GM23338 (cell line): ENCODE results near the gene CD6. TPM values are rescaled to one million over a fixed set of nuclear protein-coding genes. Genes with fewer than 3 reads are reported as not detected.

ENCODE experiments used
- ATAC-seq: fragments of 200-7000 bp; cut with Tn5 transposase; 3 replicates; pipeline ENCODE4 v1.9.1; 2020
- DNase-seq: peaks from one replicate; pipeline ENCODE4 v3.0.0-alpha.2; 2015; ENCODE audit warnings: low spot score
- H2AFZ ChIP-seq: fragments of 200-600 bp; sonication (generic); 2 replicates; pipeline ENCODE4 v1.8.0; 2016; ENCODE audit warnings: antibody characterized with exemption, mild to moderate bottlenecking, moderate library complexity
- H3F3A ChIP-seq: fragments of 200-600 bp; sonication (generic); replicated peaks from 2 replicates; pipeline ENCODE4 v1.8.0; 2017; ENCODE audit warnings: antibody characterized with exemption, mixed run types, low read depth
- H3K27ac ChIP-seq: fragments of 200-600 bp; sonication (generic); 2 replicates; pipeline ENCODE4 v1.6.1; 2016; ENCODE audit warnings: low read depth
- H3K27me3 ChIP-seq: fragments of 200-600 bp; sonication (generic); 2 replicates; pipeline ENCODE4 v1.8.0; 2016; ENCODE audit warnings: mild to moderate bottlenecking, mixed run types, moderate library complexity; ENCODE audit not compliant: insufficient read depth
- H3K36me3 ChIP-seq: fragments of 200-600 bp; sonication (generic); 2 replicates; pipeline ENCODE4 v1.8.0; 2016; ENCODE audit warnings: mild to moderate bottlenecking; ENCODE audit not compliant: insufficient read depth
- H3K4me1 ChIP-seq: fragments of 200-600 bp; sonication (generic); 2 replicates; pipeline ENCODE4 v1.8.0; 2016; ENCODE audit warnings: mild to moderate bottlenecking, moderate library complexity; ENCODE audit not compliant: insufficient read depth
- H3K4me2 ChIP-seq: fragments of 200-600 bp; sonication (generic); 2 replicates; pipeline ENCODE4 v1.7.1; 2017; ENCODE audit warnings: mixed run types
- H3K4me3 ChIP-seq: fragments of 200-600 bp; sonication (generic); 2 replicates; pipeline ENCODE4 v1.6.1; 2016; ENCODE audit warnings: mixed run types
- H3K79me2 ChIP-seq: fragments of 200-600 bp; sonication (generic); replicated peaks from 2 replicates; pipeline ENCODE4 v1.8.0; 2017; ENCODE audit warnings: mild to moderate bottlenecking; ENCODE audit not compliant: insufficient read depth
- H3K9me2 ChIP-seq: fragments of 200-600 bp; sonication (generic); 2 replicates; pipeline ENCODE4 v1.8.0; 2017; ENCODE audit not compliant: insufficient read depth
- H4K20me1 ChIP-seq: fragments of 200-600 bp; sonication (generic); replicated peaks from 2 replicates; pipeline ENCODE4 v1.8.0; 2017; ENCODE audit warnings: mild to moderate bottlenecking; ENCODE audit not compliant: insufficient read depth
- H3K27ac Mint-ChIP-seq: 2 replicates; pipeline ENCODE4 v1.8.0; 2020; ENCODE audit warnings: inconsistent platforms, mild to moderate bottlenecking, moderate library complexity, mixed read lengths
- H3K27me3 Mint-ChIP-seq: 3 replicates; pipeline ENCODE4 v1.8.0; 2022; ENCODE audit warnings: low read depth, mild to moderate bottlenecking, moderate library complexity, mixed read lengths, inconsistent platforms; ENCODE audit not compliant: insufficient read depth, poor library complexity
- H3K36me3 Mint-ChIP-seq: 3 replicates; pipeline ENCODE4 v1.8.0; 2021; ENCODE audit warnings: low read depth, mild to moderate bottlenecking, inconsistent platforms, moderate library complexity, mixed read lengths
- H3K4me1 Mint-ChIP-seq: 3 replicates; pipeline ENCODE4 v1.8.0; 2020; ENCODE audit warnings: mild to moderate bottlenecking, inconsistent platforms, mixed read lengths
- H3K4me3 Mint-ChIP-seq: 3 replicates; pipeline ENCODE4 v1.8.0; 2021; ENCODE audit warnings: moderate library complexity, mild to moderate bottlenecking, inconsistent platforms, mixed read lengths
- H3K9me3 Mint-ChIP-seq: 3 replicates; pipeline ENCODE4 v1.8.0; 2020; ENCODE audit warnings: moderate library complexity, mild to moderate bottlenecking, inconsistent platforms, mixed read lengths
- CREB1 ChIP-seq: fragments of 250-450 bp; sonication (Bioruptor Pico); IDR thresholded peaks from 2 replicates; pipeline ENCODE4 v1.5.0; 2020; ENCODE audit warnings: low read depth, mild to moderate bottlenecking, moderate library complexity
- EZH2 ChIP-seq: fragments of 200-600 bp; sonication (generic); IDR thresholded peaks from one replicate; pipeline ENCODE4 v1.8.0; 2017; ENCODE audit warnings: antibody characterized with exemption, mild to moderate bottlenecking, low read depth; ENCODE audit not compliant: unreplicated experiment
- EZH2phosphoT487 ChIP-seq: fragments of 200-600 bp; sonication (generic); IDR thresholded peaks from one replicate; pipeline ENCODE4 v1.8.1; 2018; ENCODE audit warnings: antibody characterized with exemption; ENCODE audit not compliant: unreplicated experiment
- JUNB ChIP-seq: IDR thresholded peaks from one replicate; pipeline ENCODE4 v1.6.1; 2016; ENCODE audit warnings: antibody characterized with exemption; ENCODE audit not compliant: unreplicated experiment
- NANOG ChIP-seq: IDR thresholded peaks from 2 replicates; pipeline ENCODE4 v1.6.1; 2016; ENCODE audit warnings: antibody characterized with exemption, borderline replicate concordance
- POLR2AphosphoS5 ChIP-seq: IDR thresholded peaks from 2 replicates; pipeline ENCODE4 v1.6.1; 2016; ENCODE audit warnings: antibody characterized with exemption, low read depth
- STAT1 ChIP-seq: IDR thresholded peaks from one replicate; pipeline ENCODE4 v1.6.1; 2016; ENCODE audit warnings: antibody characterized with exemption; ENCODE audit not compliant: unreplicated experiment
- ZNF114 ChIP-seq: fragments of 250-450 bp; sonication (Bioruptor Pico); IDR thresholded peaks from 2 replicates; pipeline ENCODE4 v1.5.0; 2020; ENCODE audit warnings: mild to moderate bottlenecking, moderate library complexity
- ZNF331 ChIP-seq: fragments of 250-450 bp; sonication (Bioruptor Pico); IDR thresholded peaks from 2 replicates; pipeline ENCODE4 v1.5.0; 2020; ENCODE audit warnings: low read depth, mild to moderate bottlenecking, moderate library complexity
- polyA plus RNA-seq: library from polyadenylated mRNA; unstranded; fragments of >200 nt; fragmentation: Nextera tagmentation; extraction: Ambion mirVana; gene quantifications from 2 replicates; pipeline ENCODE4 v1.2.1, GENCODE V29; 2016
- total RNA-seq: library from RNA; depleted of rRNA; stranded (reverse); fragments of >200 nt; shearing (Covaris generic); gene quantifications from 2 replicates; pipeline ENCODE4 v1.2.3, GENCODE V29; 2014
- TF ChIP-seq, protein P1 (sequence below), 2 experiments: fragments of 200-600 bp in 1 of 2; sonication (generic) in 1 of 2; conservative IDR thresholded peaks; 2 replicates each; pipeline versions ENCODE4 v1.5.1 to v1.6.1; 2016 to 2017; ENCODE audit warnings: antibody characterized with exemption in 2 of 2, low read depth in 2 of 2, mild to moderate bottlenecking in 2 of 2, moderate library complexity in 1 of 2
- TF ChIP-seq, protein P2 (sequence below): IDR thresholded peaks from one replicate; pipeline ENCODE4 v1.6.1; 2018; ENCODE audit warnings: antibody characterized with exemption; ENCODE audit not compliant: unreplicated experiment
- TF ChIP-seq, protein P3 (sequence below): IDR thresholded peaks from 2 replicates; pipeline ENCODE4 v1.6.1; 2016; ENCODE audit warnings: antibody characterized with exemption

CD6 gene
- total and polyA plus RNA-seq, 2 experiments from 2014 or later = 0.49 TPM; not detected in 1

DNA sequence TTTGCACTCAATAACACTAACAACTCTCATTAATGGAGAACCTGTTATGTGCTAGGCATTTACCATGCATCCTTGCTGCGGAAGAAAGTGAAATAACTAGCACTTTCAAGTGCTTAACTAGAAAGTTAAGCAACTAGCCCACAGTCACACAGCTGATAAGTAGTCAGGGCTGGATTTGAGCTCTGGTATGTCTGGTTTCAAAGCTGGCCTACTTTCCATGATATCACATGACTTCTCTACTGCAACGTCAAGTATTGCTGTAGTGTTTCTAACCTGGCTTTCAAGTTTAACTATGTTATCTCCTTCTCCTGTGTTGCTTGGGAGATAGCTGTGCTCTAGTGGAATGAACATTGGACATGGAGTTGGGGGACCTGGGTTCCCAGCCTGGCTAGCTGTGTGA lies 31.6 kb upstream of the CD6 start (continued):
- TF ChIP-seq, protein P1, sequence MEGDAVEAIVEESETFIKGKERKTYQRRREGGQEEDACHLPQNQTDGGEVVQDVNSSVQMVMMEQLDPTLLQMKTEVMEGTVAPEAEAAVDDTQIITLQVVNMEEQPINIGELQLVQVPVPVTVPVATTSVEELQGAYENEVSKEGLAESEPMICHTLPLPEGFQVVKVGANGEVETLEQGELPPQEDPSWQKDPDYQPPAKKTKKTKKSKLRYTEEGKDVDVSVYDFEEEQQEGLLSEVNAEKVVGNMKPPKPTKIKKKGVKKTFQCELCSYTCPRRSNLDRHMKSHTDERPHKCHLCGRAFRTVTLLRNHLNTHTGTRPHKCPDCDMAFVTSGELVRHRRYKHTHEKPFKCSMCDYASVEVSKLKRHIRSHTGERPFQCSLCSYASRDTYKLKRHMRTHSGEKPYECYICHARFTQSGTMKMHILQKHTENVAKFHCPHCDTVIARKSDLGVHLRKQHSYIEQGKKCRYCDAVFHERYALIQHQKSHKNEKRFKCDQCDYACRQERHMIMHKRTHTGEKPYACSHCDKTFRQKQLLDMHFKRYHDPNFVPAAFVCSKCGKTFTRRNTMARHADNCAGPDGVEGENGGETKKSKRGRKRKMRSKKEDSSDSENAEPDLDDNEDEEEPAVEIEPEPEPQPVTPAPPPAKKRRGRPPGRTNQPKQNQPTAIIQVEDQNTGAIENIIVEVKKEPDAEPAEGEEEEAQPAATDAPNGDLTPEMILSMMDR (conservative IDR thresholded peaks at IDR 0.05; ENCODE audit: low read depth in 2 of 2) = no peak
- TF ChIP-seq NANOG (no peak), EZH2phosphoT487 (no peak)

DNA sequence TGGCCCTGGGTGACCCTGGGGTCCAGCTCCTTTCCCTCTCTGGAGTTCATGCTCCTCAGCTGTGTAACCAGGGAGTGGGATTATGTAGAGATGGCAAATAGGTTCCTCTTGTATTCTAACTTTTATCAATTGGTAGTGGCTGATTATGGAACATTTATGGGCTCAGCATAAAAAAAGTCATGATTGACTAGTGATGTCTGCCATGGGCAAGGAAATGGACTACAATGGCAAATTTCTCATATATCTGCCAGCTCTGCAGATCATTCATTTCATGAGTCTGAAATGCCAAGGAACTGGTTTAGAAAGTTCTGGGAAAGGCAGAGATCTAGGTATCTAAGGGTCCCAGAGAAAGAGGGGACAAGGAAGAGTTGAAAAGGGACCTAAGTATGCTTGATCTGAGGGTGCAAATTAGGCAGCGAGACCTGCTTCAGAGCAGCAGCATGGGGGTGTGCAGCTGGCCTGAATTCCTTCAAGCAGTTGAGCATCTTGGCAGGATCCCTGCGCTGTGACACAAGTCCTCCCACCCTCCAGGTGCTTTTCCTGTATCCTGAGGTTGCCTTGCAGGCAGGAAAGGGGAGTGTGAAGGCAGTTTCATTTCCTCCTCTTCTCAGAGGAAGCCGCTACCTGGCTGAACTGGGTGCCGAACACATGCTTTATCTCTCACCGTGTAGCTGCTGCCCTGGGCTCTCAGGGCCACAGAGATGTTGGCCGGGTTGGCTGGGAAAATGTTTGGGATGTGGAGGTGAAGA lies 29.9 kb upstream of the CD6 start:
- Mint-ChIP-seq H3K4me3 (no peak overlapping the region), H3K36me3 (peaks cover 12% of the 10 kb centered on the region; the same call in 1 of the 3 replicates), H3K9me3 (no peaks in the 10 kb centered on the region), H3K27ac (no peak overlapping the region), H3K4me1 (peaks cover 11% of the 10 kb centered on the region), H3K27me3 (peaks cover 11% of the 10 kb centered on the region)
- Histone ChIP-seq H3K9me2 (no peaks in the 10 kb centered on the region), H3K36me3 (no peaks in the 10 kb centered on the region), H3K79me2 (no peaks in the 10 kb centered on the region), H3K4me1 (no peaks in the 10 kb centered on the region), H3K4me2 (no peak overlapping the region), H4K20me1 (peaks cover 3% of the 10 kb centered on the region; the same call in 1 of the 2 replicates), H3F3A (no peaks in the 10 kb centered on the region), H3K4me3 (no peak overlapping the region), H2AFZ (no peak overlapping the region), H3K27me3 (no peaks in the 10 kb centered on the region), H3K27ac (no peak overlapping the region)
- DNase-seq (no peak), ATAC-seq (no peak)
- TF ChIP-seq, protein P2, sequence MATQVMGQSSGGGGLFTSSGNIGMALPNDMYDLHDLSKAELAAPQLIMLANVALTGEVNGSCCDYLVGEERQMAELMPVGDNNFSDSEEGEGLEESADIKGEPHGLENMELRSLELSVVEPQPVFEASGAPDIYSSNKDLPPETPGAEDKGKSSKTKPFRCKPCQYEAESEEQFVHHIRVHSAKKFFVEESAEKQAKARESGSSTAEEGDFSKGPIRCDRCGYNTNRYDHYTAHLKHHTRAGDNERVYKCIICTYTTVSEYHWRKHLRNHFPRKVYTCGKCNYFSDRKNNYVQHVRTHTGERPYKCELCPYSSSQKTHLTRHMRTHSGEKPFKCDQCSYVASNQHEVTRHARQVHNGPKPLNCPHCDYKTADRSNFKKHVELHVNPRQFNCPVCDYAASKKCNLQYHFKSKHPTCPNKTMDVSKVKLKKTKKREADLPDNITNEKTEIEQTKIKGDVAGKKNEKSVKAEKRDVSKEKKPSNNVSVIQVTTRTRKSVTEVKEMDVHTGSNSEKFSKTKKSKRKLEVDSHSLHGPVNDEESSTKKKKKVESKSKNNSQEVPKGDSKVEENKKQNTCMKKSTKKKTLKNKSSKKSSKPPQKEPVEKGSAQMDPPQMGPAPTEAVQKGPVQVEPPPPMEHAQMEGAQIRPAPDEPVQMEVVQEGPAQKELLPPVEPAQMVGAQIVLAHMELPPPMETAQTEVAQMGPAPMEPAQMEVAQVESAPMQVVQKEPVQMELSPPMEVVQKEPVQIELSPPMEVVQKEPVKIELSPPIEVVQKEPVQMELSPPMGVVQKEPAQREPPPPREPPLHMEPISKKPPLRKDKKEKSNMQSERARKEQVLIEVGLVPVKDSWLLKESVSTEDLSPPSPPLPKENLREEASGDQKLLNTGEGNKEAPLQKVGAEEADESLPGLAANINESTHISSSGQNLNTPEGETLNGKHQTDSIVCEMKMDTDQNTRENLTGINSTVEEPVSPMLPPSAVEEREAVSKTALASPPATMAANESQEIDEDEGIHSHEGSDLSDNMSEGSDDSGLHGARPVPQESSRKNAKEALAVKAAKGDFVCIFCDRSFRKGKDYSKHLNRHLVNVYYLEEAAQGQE = no peak
- TF ChIP-seq STAT1 = no peak
- no peak for TF ChIP-seq JUNB

DNA sequence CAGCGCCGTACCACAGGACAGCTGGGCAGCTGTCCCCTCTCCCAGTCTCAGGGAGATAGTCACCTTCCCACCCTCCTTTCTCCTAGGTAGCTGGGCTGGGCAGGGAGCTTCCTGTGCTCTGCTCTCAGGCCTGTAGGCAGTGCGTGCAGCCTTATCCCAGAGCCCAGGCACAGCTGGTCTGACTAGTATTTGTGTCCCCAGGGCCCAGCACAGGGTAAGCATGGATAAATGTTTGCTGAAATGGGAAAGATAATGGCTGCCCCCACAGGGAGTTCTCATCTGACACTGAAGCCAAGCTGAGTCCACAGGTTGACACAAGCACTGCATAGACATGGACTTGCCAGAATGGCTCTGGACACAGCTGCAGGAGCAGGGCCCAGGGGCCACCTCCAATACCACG lies 29.3 kb upstream of the CD6 start:
- DNase-seq = no peak
- Histone ChIP-seq H4K20me1 (peaks cover 3% of the 10 kb centered on the region; the same call in 1 of the 2 replicates), H2AFZ (no peak overlapping the region), H3K4me1 (peaks cover 3% of the 10 kb centered on the region), H3K27me3 (no peaks in the 10 kb centered on the region), H3K36me3 (no peaks in the 10 kb centered on the region), H3K4me3 (no peak overlapping the region), H3K9me2 (no peaks in the 10 kb centered on the region), H3F3A (no peaks in the 10 kb centered on the region), H3K79me2 (no peaks in the 10 kb centered on the region), H3K4me2 (no peak overlapping the region), H3K27ac (no peak overlapping the region)
- peaks cover 12% of the 10 kb centered on the region; the same call in 1 of the 3 replicates for H3K36me3 Mint-ChIP-seq
- no peaks in the 10 kb centered on the region for H3K9me3 Mint-ChIP-seq
- no peak for ATAC-seq
- H3K4me3 Mint-ChIP-seq = no peak overlapping the region
- H3K27me3 Mint-ChIP-seq = peaks cover 11% of the 10 kb centered on the region
- TF ChIP-seq CREB1 (CRISPR knock-in tag) = no peak
- TF ChIP-seq ZNF114 (CRISPR knock-in tag) = no peak
- TF ChIP-seq JUNB = no peak
- no peak for TF ChIP-seq EZH2
- TF ChIP-seq POLR2AphosphoS5 = no peak
- TF ChIP-seq, protein P3, sequence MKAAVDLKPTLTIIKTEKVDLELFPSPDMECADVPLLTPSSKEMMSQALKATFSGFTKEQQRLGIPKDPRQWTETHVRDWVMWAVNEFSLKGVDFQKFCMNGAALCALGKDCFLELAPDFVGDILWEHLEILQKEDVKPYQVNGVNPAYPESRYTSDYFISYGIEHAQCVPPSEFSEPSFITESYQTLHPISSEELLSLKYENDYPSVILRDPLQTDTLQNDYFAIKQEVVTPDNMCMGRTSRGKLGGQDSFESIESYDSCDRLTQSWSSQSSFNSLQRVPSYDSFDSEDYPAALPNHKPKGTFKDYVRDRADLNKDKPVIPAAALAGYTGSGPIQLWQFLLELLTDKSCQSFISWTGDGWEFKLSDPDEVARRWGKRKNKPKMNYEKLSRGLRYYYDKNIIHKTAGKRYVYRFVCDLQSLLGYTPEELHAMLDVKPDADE = no peak
- TF ChIP-seq ZNF331 (CRISPR knock-in tag) = no peak
- H3K27ac Mint-ChIP-seq = no peak overlapping the region
- H3K4me1 Mint-ChIP-seq = peaks cover 16% of the 10 kb centered on the region
